Measurements from ENCODE around the gene OTUD5.

Gene OTUD5

GRCh38 chrX:48935301-48935670 lies 22.1 kb downstream of the OTUD5 start:
- DNase-seq, result no peak

- DNase-seq, result no peak
These were observed 22.7 kb downstream of the OTUD5 start for GRCh38 chrX:48934581-48935300.

GRCh38 chrX:48933757-48934156 lies 23.6 kb downstream of the OTUD5 start:
- DNase-seq, result no peak

GRCh38 chrX:48927736-48928382 lies 29.5 kb downstream of the OTUD5 start:
- DNase-seq, result no peak

GRCh38 chrX:48927123-48927522 lies 30.3 kb downstream of the OTUD5 start:
- DNase-seq, result no peak

- no peak for DNase-seq
These were observed 33.1 kb downstream of the OTUD5 start for GRCh38 chrX:48924270-48924669.

GRCh38 chrX:48923771-48924170 lies 33.6 kb downstream of the OTUD5 start:
- no peak for DNase-seq

- no peak for DNase-seq
These were observed 36.7 kb downstream of the OTUD5 start for GRCh38 chrX:48920718-48921104.

GRCh38 chrX:48919947-48920717 lies 37.3 kb downstream of the OTUD5 start:
- peak in 1 of 2 donors; percentile 3 for DNase-seq

GRCh38 chrX:48919360-48919841 lies 38.0 kb downstream of the OTUD5 start:
- no peak for DNase-seq

GRCh38 chrX:48918643-48919340 lies 38.6 kb downstream of the OTUD5 start, which contains the start of gene PIM2:
Gene PIM2 (minus strand): TSS chrX:48919024. CDS start chrX:48918834, 190 bp downstream.
- peak; percentile 59 to 91 for DNase-seq

GRCh38 chrX:48918301-48918642 lies 39.1 kb downstream of the OTUD5 start:
- no peak for DNase-seq

- peak; percentile 56 to 81 for DNase-seq
These were observed 40.0 kb downstream of the OTUD5 start for GRCh38 chrX:48917139-48918001.

- DNase-seq, result no peak
These were observed 42.6 kb downstream of the OTUD5 start for GRCh38 chrX:48914593-48915493.

- no peak for DNase-seq
These were observed 43.6 kb downstream of the OTUD5 start for GRCh38 chrX:48913605-48914366.

- DNase-seq, result peak; percentile 47 to 62
These were observed 45.8 kb downstream of the OTUD5 start, which contains the start of gene SLC35A2 for GRCh38 chrX:48911412-48912182. Gene SLC35A2 (minus strand): TSS chrX:48911646. CDS start chrX:48911636, 10 bp downstream.

GRCh38 chrX:48910926-48911411 lies 46.4 kb downstream of the OTUD5 start:
- DNase-seq, result no peak

- DNase-seq, result no peak
These were observed 47.6 kb downstream of the OTUD5 start for GRCh38 chrX:48909703-48910294.

- no peak for DNase-seq
These were observed 48.8 kb downstream of the OTUD5 start for GRCh38 chrX:48908600-48908999.
